DOHH2 (cell line): ENCODE data around the gene GCG.

Experiments
- EZH2phosphoT487 ChIP-seq: fragments of 200-600 bp; sonication (generic); IDR thresholded peaks from 2 replicates; pipeline ENCODE4 v1.6.1; 2017; ENCODE audit warnings: borderline replicate concordance, mild to moderate bottlenecking, antibody characterized with exemption, low read length, moderate library complexity, mixed read lengths
- TF ChIP-seq, protein P1 (sequence below): fragments of 200-600 bp; sonication (generic); IDR thresholded peaks from one replicate; pipeline ENCODE4 v1.5.1; 2014; ENCODE audit warnings: antibody characterized with exemption, mild to moderate bottlenecking, low read depth, low read length; ENCODE audit not compliant: poor library complexity, severe bottlenecking

DNA sequence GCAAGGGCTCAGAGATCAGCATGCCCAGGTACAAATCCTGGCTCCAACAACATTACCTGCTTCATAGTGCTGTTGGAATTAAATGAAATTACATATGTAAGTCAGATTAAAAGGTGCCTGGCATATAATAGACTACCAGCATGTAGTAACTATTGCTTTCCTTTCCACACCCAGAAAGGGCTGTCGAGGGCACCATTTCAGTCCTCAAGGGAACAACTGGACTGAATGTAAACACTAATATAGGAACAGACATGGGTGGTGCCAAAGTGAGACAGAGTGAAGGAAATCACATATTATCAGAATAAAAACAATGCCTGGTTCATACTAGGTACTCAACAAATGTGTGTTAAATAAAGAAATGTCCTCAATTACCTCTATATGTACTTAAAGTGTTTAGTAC lies 47.9 kb upstream of the GCG start:
- TF ChIP-seq, protein P1, sequence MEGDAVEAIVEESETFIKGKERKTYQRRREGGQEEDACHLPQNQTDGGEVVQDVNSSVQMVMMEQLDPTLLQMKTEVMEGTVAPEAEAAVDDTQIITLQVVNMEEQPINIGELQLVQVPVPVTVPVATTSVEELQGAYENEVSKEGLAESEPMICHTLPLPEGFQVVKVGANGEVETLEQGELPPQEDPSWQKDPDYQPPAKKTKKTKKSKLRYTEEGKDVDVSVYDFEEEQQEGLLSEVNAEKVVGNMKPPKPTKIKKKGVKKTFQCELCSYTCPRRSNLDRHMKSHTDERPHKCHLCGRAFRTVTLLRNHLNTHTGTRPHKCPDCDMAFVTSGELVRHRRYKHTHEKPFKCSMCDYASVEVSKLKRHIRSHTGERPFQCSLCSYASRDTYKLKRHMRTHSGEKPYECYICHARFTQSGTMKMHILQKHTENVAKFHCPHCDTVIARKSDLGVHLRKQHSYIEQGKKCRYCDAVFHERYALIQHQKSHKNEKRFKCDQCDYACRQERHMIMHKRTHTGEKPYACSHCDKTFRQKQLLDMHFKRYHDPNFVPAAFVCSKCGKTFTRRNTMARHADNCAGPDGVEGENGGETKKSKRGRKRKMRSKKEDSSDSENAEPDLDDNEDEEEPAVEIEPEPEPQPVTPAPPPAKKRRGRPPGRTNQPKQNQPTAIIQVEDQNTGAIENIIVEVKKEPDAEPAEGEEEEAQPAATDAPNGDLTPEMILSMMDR = no peak
- no peak for TF ChIP-seq EZH2phosphoT487
